SK-N-MC (cell line): ENCODE data around the gene GJC2.
A peak's percentile ranks its signal among the peaks of the same experiment; 100 is the strongest.

Experiments used
- DNase-seq: peaks from one replicate; pipeline ENCODE4 v3.0.0-alpha.2; 2011; ENCODE audit warnings: low read depth, low spot score
- H3K27ac ChIP-seq: fragments of 200-600 bp; sonication (generic); 2 replicates; pipeline ENCODE4 v1.5.1; 2016; ENCODE audit warnings: mixed run types
- H3K36me3 ChIP-seq: fragments of 200-600 bp; sonication (generic); 2 replicates; pipeline ENCODE4 v1.6.1; 2017; ENCODE audit warnings: antibody characterized with exemption, low read length, mixed read lengths; ENCODE audit not compliant: insufficient read depth
- H3K4me3 ChIP-seq: fragments of 200-600 bp; sonication (generic); 2 replicates; pipeline ENCODE4 v1.5.1; 2016
- H3K9ac ChIP-seq: fragments of 200-600 bp; sonication (generic); 2 replicates; pipeline ENCODE4 v1.8.0; 2017; ENCODE audit warnings: mixed run types, mixed read lengths; ENCODE audit not compliant: insufficient read length
- H3K9me3 ChIP-seq: fragments of 200-600 bp; sonication (generic); 2 replicates; pipeline ENCODE4 v1.6.1; 2017; ENCODE audit warnings: low read depth, mild to moderate bottlenecking, antibody characterized with exemption, low read length, moderate library complexity, mixed read lengths
- EZH2 ChIP-seq: fragments of 200-600 bp; sonication (generic); IDR thresholded peaks from one replicate; pipeline ENCODE4 v1.6.1; 2017; ENCODE audit warnings: antibody characterized with exemption
- FOXP2 ChIP-seq: optimal IDR thresholded peaks from 2 replicates; pipeline ENCODE3; 2011; ENCODE audit warnings: mild to moderate bottlenecking, moderate library complexity; ENCODE audit not compliant: insufficient read depth; ENCODE audit errors: extremely low read length, control extremely low read depth
- POLR2AphosphoS5 ChIP-seq: IDR thresholded peaks from 2 replicates; pipeline ENCODE4 v1.6.1; 2012; ENCODE audit warnings: mild to moderate bottlenecking, low read depth, low read length, borderline replicate concordance

Gene GJC2

GRCh38 chr1:228145463-228146416, 4.0 kb upstream of the GJC2 start:
- H3K27ac ChIP-seq, result no peak overlapping the region
- no peak overlapping the region for H3K4me3 ChIP-seq
- no peak overlapping the region for H3K9ac ChIP-seq
- TF ChIP-seq FOXP2 (no peak), EZH2 (no peak), POLR2AphosphoS5 (no peak)
- no peaks in the 10 kb centered on the region for H3K9me3 ChIP-seq
- no peak for DNase-seq
- H3K36me3 ChIP-seq, result no peaks in the 10 kb centered on the region

- no peak overlapping the region for H3K4me3 ChIP-seq
- TF ChIP-seq FOXP2 (no peak), POLR2AphosphoS5 (no peak), EZH2 (no peak)
- no peak for DNase-seq
- no peaks in the 10 kb centered on the region for H3K36me3 ChIP-seq
- no peak overlapping the region for H3K9ac ChIP-seq
- H3K27ac ChIP-seq, result no peak overlapping the region
- no peaks in the 10 kb centered on the region for H3K9me3 ChIP-seq
Measured at GRCh38 chr1:228146417-228147150, 3.1 kb upstream of the GJC2 start.

- no peak for DNase-seq
- no peaks in the 10 kb centered on the region for H3K9me3 ChIP-seq
- no peak overlapping the region for H3K27ac ChIP-seq
- no peak overlapping the region for H3K4me3 ChIP-seq
- no peak overlapping the region for H3K9ac ChIP-seq
- H3K36me3 ChIP-seq, result no peaks in the 10 kb centered on the region
- no peak for TF ChIP-seq EZH2
- no peak for TF ChIP-seq POLR2AphosphoS5
- no peak for TF ChIP-seq FOXP2
Measured at GRCh38 chr1:228147151-228147693, 2.5 kb upstream of the GJC2 start.

GRCh38 chr1:228147768-228148167, 2.0 kb upstream of the GJC2 start:
- H3K9ac ChIP-seq, result no peak overlapping the region
- no peak overlapping the region for H3K27ac ChIP-seq

GRCh38 chr1:228148196-228148861, 1.4 kb upstream of the GJC2 start:
- H3K9me3 ChIP-seq, result no peaks in the 10 kb centered on the region
- H3K36me3 ChIP-seq, result no peaks in the 10 kb centered on the region
- no peak overlapping the region for H3K4me3 ChIP-seq
- no peak overlapping the region for H3K27ac ChIP-seq
- TF ChIP-seq FOXP2 (no peak), EZH2 (no peak), POLR2AphosphoS5 (no peak)
- no peak overlapping the region for H3K9ac ChIP-seq
- no peak for DNase-seq

More at GRCh38 chr1:228147768-228148167, 2.0 kb upstream of the GJC2 start:
- no peak overlapping the region for H3K4me3 ChIP-seq
- DNase-seq, result no peak
- H3K9me3 ChIP-seq, result no peaks in the 10 kb centered on the region
- TF ChIP-seq POLR2AphosphoS5, result no peak
- no peak for TF ChIP-seq EZH2
- no peak for TF ChIP-seq FOXP2
- no peaks in the 10 kb centered on the region for H3K36me3 ChIP-seq

- TF ChIP-seq POLR2AphosphoS5 (no peak), EZH2 (no peak), FOXP2 (no peak)
- Histone ChIP-seq H3K9ac (no peak overlapping the region), H3K27ac (no peak overlapping the region), H3K4me3 (no peak overlapping the region), H3K9me3 (no peaks in the 10 kb centered on the region), H3K36me3 (no peaks in the 10 kb centered on the region)
- DNase-seq, result no peak
Measured at GRCh38 chr1:228148935-228149405, 760 bp upstream of the GJC2 start.

- no peak for DNase-seq
- H3K36me3 ChIP-seq, result no peaks in the 10 kb centered on the region
- no peak overlapping the region for H3K4me3 ChIP-seq
- no peaks in the 10 kb centered on the region for H3K9me3 ChIP-seq
- TF ChIP-seq EZH2, result no peak
- TF ChIP-seq POLR2AphosphoS5, result no peak
- no peak for TF ChIP-seq FOXP2
- H3K9ac ChIP-seq, result peak overlapping the region; percentile 17
- H3K27ac ChIP-seq, result peak overlapping the region; percentile 36; the same call in 1 of the 2 replicates
Measured at GRCh38 chr1:228150120-228150460, 360 bp downstream of the GJC2 start.

GRCh38 chr1:228150461-228151179, 890 bp downstream of the GJC2 start:
- TF ChIP-seq POLR2AphosphoS5, result no peak
- Histone ChIP-seq H3K27ac (peak overlapping the region; percentile 36; the same call in 1 of the 2 replicates), H3K9ac (peak overlapping the region; percentile 17), H3K4me3 (no peak overlapping the region), H3K9me3 (no peaks in the 10 kb centered on the region), H3K36me3 (no peaks in the 10 kb centered on the region)
- DNase-seq, result no peak
